Colonic mucosa (tissue), 4 donors: ENCODE measurements around the gene NCAPG. TPM values are rescaled to one million over a fixed set of nuclear protein-coding genes. Genes with fewer than 3 reads are reported as not detected.
"Not testable (repeated sequence)": the region's sequence is repeated elsewhere in the genome, so short reads cannot be mapped to it uniquely, and the experiment has no call there.

Experiments used
- DNase-seq: peaks from one replicate; pipeline ENCODE4 v3.0.0-alpha.2; 2020
- H3K27ac ChIP-seq: fragments of 200-600 bp; one replicate; pipeline ENCODE4 v1.8.0; 2021
- H3K27me3 ChIP-seq: fragments of 200-600 bp; one replicate; pipeline ENCODE4 v1.8.0; 2021
- H3K36me3 ChIP-seq: fragments of 200-600 bp; one replicate; pipeline ENCODE4 v1.8.0; 2021
- H3K4me1 ChIP-seq: fragments of 200-600 bp; one replicate; pipeline ENCODE4 v1.8.0; 2021; ENCODE audit warnings: mild to moderate bottlenecking
- H3K4me3 ChIP-seq: fragments of 200-600 bp; one replicate; pipeline ENCODE4 v1.8.0; 2021
- H3K9ac ChIP-seq, 2 donors: one replicate each; pipeline ENCODE4 v1.7.0; 2013; ENCODE audit warnings: control low read depth in 2 of 2, low read depth in 2 of 2, low read length in 2 of 2
- H3K9me3 ChIP-seq: fragments of 200-600 bp; one replicate; pipeline ENCODE4 v1.8.0; 2021
- CTCF ChIP-seq: fragments of 200-600 bp; IDR thresholded peaks from one replicate; pipeline ENCODE4 v1.8.0; 2022; ENCODE audit warnings: antibody characterized with exemption, mild to moderate bottlenecking
- intact Hi-C: fragments of 100-400 bp; cut with DNase I; formaldehyde crosslinking; loops from one replicate; pipeline ENCODE4 v1.14.1; 2022
- total RNA-seq, 2 donors: library from RNA; stranded (reverse); fragmentation: NEBNext Ultra II Directional in 1 of 2; extraction: Animal tissue kit (Norgen Biotek cat#: 25700) in 1 of 2; gene quantifications; one replicate each; pipeline ENCODE4 v1.2.1, GENCODE V29; 2021
- donor health status: healthy.
- donor health status: DM: no; HTN: no; CAD: no.
- donor health status: DM: no; HTN: no; CAD: no.

NCAPG gene
- total RNA-seq, 2 donors from 2014 or later, result 10.7 to 38.8 TPM

GRCh38 chr4:17846266-17846665 is 35.5 kb downstream of the NCAPG start:
- no peak for DNase-seq
- H3K36me3 ChIP-seq, result no peaks in the 10 kb centered on the region
- H3K27ac ChIP-seq, result no peak overlapping the region
- H3K9ac ChIP-seq, result no peak overlapping the region
- H3K4me1 ChIP-seq, result no peaks in the 10 kb centered on the region
- no peak overlapping the region for H3K4me3 ChIP-seq
- H3K9me3 ChIP-seq, result no peaks in the 10 kb centered on the region
- intact Hi-C loops, result no loop called here
- no peak for TF ChIP-seq CTCF
- no peaks in the 10 kb centered on the region for H3K27me3 ChIP-seq

- intact Hi-C loops, H3K4me3 ChIP-seq, H3K27me3 ChIP-seq, H3K9ac ChIP-seq, H3K9me3 ChIP-seq, H3K36me3 ChIP-seq, H3K27ac ChIP-seq, H3K4me1 ChIP-seq, DNase-seq: not testable (repeated sequence)
Measured at GRCh38 chr4:17850295-17850694, 39.5 kb downstream of the NCAPG start.

GRCh38 chr4:17851959-17852358 is 41.2 kb downstream of the NCAPG start:
- H3K9ac ChIP-seq, result no peak overlapping the region
- H3K27me3 ChIP-seq, result no peaks in the 10 kb centered on the region
- no peak for DNase-seq
- no peak overlapping the region for H3K4me3 ChIP-seq
- H3K4me1 ChIP-seq, result no peaks in the 10 kb centered on the region
- no peaks in the 10 kb centered on the region for H3K9me3 ChIP-seq
- intact Hi-C loops, result no loop called here
- no peak for TF ChIP-seq CTCF
- no peak overlapping the region for H3K27ac ChIP-seq
- H3K36me3 ChIP-seq, result no peaks in the 10 kb centered on the region

GRCh38 chr4:17854036-17854435 is 43.3 kb downstream of the NCAPG start:
- H3K4me1 ChIP-seq, result no peaks in the 10 kb centered on the region
- H3K27me3 ChIP-seq, result no peaks in the 10 kb centered on the region
- no peak overlapping the region for H3K27ac ChIP-seq
- no peaks in the 10 kb centered on the region for H3K9me3 ChIP-seq
- no peak for DNase-seq
- H3K4me3 ChIP-seq, result no peak overlapping the region
- intact Hi-C loops, result no loop called here
- TF ChIP-seq CTCF, result no peak
- H3K9ac ChIP-seq, result no peak overlapping the region
- no peaks in the 10 kb centered on the region for H3K36me3 ChIP-seq

GRCh38 chr4:17859793-17860406 is 49.1 kb downstream of the NCAPG start:
- Histone ChIP-seq H3K9me3 (no peaks in the 10 kb centered on the region), H3K4me3 (no peak overlapping the region), H3K4me1 (no peaks in the 10 kb centered on the region), H3K36me3 (no peaks in the 10 kb centered on the region), H3K27me3 (no peaks in the 10 kb centered on the region), H3K27ac (no peak overlapping the region), H3K9ac (no peak overlapping the region)
- no peak for DNase-seq
- intact Hi-C loops, result no loop called here
- TF ChIP-seq CTCF, result no peak

- H3K4me3 ChIP-seq, H3K9me3 ChIP-seq, H3K9ac ChIP-seq, intact Hi-C loops, H3K4me1 ChIP-seq, H3K36me3 ChIP-seq, DNase-seq, H3K27ac ChIP-seq, H3K27me3 ChIP-seq: not testable (repeated sequence)
Measured at GRCh38 chr4:17861906-17862305, 51.1 kb downstream of the NCAPG start.
